IMR-90 (cell line): ENCODE measurements around the gene MTHFD2L.

ENCODE experiments used
- CTCF ChIP-seq: conservative IDR thresholded peaks from 2 replicates; pipeline ENCODE4 v1.5.1; 2012; ENCODE audit warnings: mild to moderate bottlenecking, low read depth, low read length, improper control_type of control experiment
- POLR2A ChIP-seq: IDR thresholded peaks from 2 replicates; pipeline ENCODE4 v1.6.1; 2012; ENCODE audit warnings: mild to moderate bottlenecking, low read depth, low read length
- RFX5 ChIP-seq: IDR thresholded peaks from 2 replicates; pipeline ENCODE4 v1.8.0; 2012; ENCODE audit warnings: low read depth, mild to moderate bottlenecking, low read length, moderate library complexity

GRCh38 chr4:74205559-74205958 is 47.6 kb downstream of the MTHFD2L start:
- no peak for TF ChIP-seq RFX5
- TF ChIP-seq CTCF: no peak
- TF ChIP-seq POLR2A: no peak
